Activated CD4-positive, alpha-beta T cell treated with anti-CD3 and anti-CD28 coated beads, Interleukin-2, amount 50 U/mL, for 24 hours (primary cell): ENCODE data around the gene GSTM2.

Experiments
- DNase-seq, 2 donors: peaks; one replicate each; pipeline ENCODE4 v3.0.0-alpha.2; 2020; ENCODE audit warnings: low read depth in 1 of 2, low spot score in 1 of 2

Gene GSTM2

GRCh38 chr1:109629372-109630030 is 38.4 kb upstream of the GSTM2 start:
- DNase-seq = no peak

- DNase-seq = no peak
These were observed 37.6 kb upstream of the GSTM2 start for GRCh38 chr1:109630081-109630897.

- no peak for DNase-seq
These were observed 36.9 kb upstream of the GSTM2 start for GRCh38 chr1:109630898-109631512.

GRCh38 chr1:109631513-109632505 is 36.0 kb upstream of the GSTM2 start:
- no peak for DNase-seq

- no peak for DNase-seq
These were observed 35.0 kb upstream of the GSTM2 start for GRCh38 chr1:109632671-109633346.

- no peak for DNase-seq
These were observed 33.6 kb upstream of the GSTM2 start for GRCh38 chr1:109634292-109634691.

GRCh38 chr1:109634771-109635750 is 32.8 kb upstream of the GSTM2 start:
- DNase-seq = no peak

- no peak for DNase-seq
These were observed 32.0 kb upstream of the GSTM2 start for GRCh38 chr1:109635862-109636200.

DNA sequence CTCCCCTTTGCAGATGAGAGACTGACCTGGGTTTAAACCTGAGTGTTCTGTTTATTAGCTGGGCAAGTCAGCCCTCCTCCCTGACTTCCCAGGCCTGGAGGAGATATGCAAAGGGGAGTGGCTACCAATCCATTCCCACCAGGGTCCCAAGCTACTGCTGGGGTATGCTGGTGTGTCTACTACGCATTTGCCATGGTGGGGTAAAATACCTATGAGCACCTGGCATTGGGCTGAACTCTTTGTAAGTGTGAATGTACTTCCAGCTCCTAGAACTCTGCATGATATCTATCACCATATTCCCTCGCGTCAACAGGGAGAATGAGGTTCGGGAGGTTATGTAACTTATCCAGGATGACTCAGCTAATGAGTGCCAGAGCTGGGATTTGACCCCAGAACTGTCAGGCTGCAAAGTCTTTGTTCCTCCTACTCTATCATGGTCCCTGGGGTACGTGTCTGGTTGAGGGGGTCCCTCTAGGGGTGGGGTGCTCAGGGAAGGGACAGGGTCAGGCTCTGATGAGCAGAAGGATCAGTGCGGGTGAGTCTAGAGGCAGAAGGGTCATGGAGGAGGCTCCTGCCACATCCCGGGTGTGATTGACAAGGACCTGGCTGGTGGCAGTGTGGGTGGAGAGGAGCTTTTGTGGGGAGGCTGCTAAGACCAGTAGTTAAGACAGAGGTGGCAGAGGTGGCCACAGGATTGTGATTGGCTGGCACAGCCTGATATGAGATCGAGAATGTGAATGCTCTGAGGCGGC is 31.5 kb upstream of the GSTM2 start:
- DNase-seq = no peak

GRCh38 chr1:109637446-109637845 is 30.4 kb upstream of the GSTM2 start:
- no peak for DNase-seq

GRCh38 chr1:109639063-109639840 is 28.6 kb upstream of the GSTM2 start:
- DNase-seq = no peak

- no peak for DNase-seq
These were observed 28.0 kb upstream of the GSTM2 start for GRCh38 chr1:109639841-109640184.

- peak; percentile 88 to 89 for DNase-seq
These were observed 27.5 kb upstream of the GSTM2 start for GRCh38 chr1:109640285-109640865.

GRCh38 chr1:109641078-109641740 is 26.6 kb upstream of the GSTM2 start:
- DNase-seq = no peak

DNA sequence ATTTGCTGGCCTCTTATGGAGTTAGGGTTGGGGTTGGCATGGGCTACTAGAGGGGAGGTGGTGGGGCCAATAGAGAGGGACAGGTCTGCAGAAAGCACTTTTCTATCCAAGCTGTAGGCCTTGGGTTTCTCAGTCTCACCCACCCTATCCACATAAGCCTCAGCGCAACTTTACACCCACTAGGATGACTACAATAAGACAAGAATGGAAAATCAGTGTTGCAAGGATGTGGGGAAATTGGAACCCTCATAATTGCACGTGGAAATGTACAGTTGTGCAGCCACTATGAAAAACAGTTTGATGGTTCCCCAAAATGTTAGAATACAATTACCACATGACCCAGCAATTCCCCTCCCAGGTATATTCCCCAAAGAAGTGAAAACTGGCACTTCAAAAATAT is 26.0 kb upstream of the GSTM2 start:
- no peak for DNase-seq

- DNase-seq = no peak
These were observed 25.2 kb upstream of the GSTM2 start for GRCh38 chr1:109642626-109643025.
